ENCODE data around the gene FGD3.

DNA sequence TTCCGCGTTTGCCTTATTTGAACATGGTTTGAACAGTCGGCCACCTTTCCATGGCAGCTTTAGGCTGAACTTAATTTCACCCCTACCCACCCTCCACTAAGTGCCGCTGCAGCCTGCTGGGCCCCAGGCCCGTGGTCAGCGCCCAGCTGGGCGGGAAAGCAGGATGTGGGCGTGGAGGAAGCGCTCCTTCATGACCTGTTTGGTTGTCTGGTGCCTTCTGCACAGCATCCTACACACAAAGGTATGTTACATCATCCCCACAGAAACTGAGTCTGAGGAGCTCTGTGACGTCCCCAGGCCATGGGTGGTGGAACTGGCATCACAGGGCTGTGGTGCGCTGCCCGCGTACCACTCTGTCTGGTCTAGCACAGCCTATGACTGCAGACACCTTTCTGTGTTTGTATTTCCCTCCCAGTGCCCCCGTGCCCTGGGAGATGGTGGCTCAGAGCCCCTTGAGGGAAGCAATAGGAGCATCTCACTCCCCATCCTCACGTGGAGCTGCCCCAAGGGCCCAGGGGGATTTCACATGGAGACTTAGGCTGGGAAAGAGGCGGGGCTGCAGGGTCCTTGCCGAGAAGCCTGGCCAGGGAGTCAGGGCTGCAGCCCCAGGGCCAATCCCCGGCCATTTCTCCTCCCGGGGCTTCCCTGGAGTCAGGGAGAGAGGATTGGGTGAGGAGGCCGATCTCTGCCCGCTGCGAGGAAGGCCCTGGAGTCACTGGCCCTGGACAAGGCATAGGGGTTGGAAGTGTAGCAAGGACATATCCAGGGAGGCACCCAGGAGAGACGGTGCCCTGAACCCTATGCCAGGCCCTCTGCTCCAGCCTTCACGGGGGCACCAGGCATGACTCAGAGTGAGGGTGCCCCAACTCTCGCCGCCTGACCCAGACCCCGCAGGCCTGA lies 73.7 kb downstream of the FGD3 start:
- TF ChIP-seq, protein P1, sequence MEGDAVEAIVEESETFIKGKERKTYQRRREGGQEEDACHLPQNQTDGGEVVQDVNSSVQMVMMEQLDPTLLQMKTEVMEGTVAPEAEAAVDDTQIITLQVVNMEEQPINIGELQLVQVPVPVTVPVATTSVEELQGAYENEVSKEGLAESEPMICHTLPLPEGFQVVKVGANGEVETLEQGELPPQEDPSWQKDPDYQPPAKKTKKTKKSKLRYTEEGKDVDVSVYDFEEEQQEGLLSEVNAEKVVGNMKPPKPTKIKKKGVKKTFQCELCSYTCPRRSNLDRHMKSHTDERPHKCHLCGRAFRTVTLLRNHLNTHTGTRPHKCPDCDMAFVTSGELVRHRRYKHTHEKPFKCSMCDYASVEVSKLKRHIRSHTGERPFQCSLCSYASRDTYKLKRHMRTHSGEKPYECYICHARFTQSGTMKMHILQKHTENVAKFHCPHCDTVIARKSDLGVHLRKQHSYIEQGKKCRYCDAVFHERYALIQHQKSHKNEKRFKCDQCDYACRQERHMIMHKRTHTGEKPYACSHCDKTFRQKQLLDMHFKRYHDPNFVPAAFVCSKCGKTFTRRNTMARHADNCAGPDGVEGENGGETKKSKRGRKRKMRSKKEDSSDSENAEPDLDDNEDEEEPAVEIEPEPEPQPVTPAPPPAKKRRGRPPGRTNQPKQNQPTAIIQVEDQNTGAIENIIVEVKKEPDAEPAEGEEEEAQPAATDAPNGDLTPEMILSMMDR (IDR thresholded peaks at IDR 0.05; ENCODE audit: borderline replicate concordance, extremely low read depth, low read length, poor library complexity, severe bottlenecking): no peak
- TF ChIP-seq EZH2 (IDR thresholded peaks at IDR 0.05; ENCODE audit: borderline replicate concordance, low read depth, low read length, severe bottlenecking): no peak
